HL-60 (cell line): ENCODE data around the gene CARMIL1.

Experiments used
- CTCF ChIP-seq: IDR thresholded peaks from one replicate; pipeline ENCODE4 v1.5.1; 2011; ENCODE audit warnings: low read length, control low read depth, inconsistent platforms; ENCODE audit not compliant: insufficient read depth
- GABPA ChIP-seq: IDR thresholded peaks from 2 replicates; pipeline ENCODE4 v1.6.1; 2012; ENCODE audit warnings: low read depth
- POLR2AphosphoS5 ChIP-seq: IDR thresholded peaks from 2 replicates; pipeline ENCODE4 v1.6.1; 2012; ENCODE audit warnings: low read depth
- REST ChIP-seq: IDR thresholded peaks from 2 replicates; pipeline ENCODE4 v1.6.1; 2012; ENCODE audit warnings: low read depth; ENCODE audit not compliant: insufficient replicate concordance

- TF ChIP-seq CTCF = no peak
- no peak for TF ChIP-seq POLR2AphosphoS5
- TF ChIP-seq GABPA = no peak
- TF ChIP-seq REST = no peak
Measured at GRCh38 chr6:25613415-25613814, 334.2 kb downstream of the CARMIL1 start.
